IPS-NIHi7 (cell line): ENCODE results near the gene TBC1D13.
"Not testable (repeated sequence)": the region's sequence is repeated elsewhere in the genome, so short reads cannot be mapped to it uniquely, and the experiment has no call there.

ENCODE experiments used
- DNase-seq: peaks from one replicate; pipeline ENCODE4 v3.0.0; 2012; ENCODE audit warnings: mixed read lengths; ENCODE audit errors: extremely low spot score

The TBC1D13 gene

GRCh38 chr9:128821584-128822406 is 34.7 kb downstream of the TBC1D13 start:
- DNase-seq = no peak

GRCh38 chr9:128822407-128823042 is 35.5 kb downstream of the TBC1D13 start:
- DNase-seq = no peak

GRCh38 chr9:128823362-128823902 is 36.4 kb downstream of the TBC1D13 start:
- no peak for DNase-seq

- DNase-seq = no peak
These were observed 36.9 kb downstream of the TBC1D13 start for GRCh38 chr9:128823903-128824406.

- DNase-seq = no peak
These were observed 37.9 kb downstream of the TBC1D13 start for GRCh38 chr9:128824911-128825310.

GRCh38 chr9:128825923-128826700 is 39.1 kb downstream of the TBC1D13 start:
- no peak for DNase-seq

GRCh38 chr9:128828267-128828666 is 41.2 kb downstream of the TBC1D13 start:
- DNase-seq = no peak

GRCh38 chr9:128828719-128829452 is 41.8 kb downstream of the TBC1D13 start:
- no peak for DNase-seq

- peak; percentile 100 for DNase-seq
These were observed 42.6 kb downstream of the TBC1D13 start, which contains the start of gene SPOUT1 for GRCh38 chr9:128829477-128830251. Gene SPOUT1, minus strand, starts transcription at chr9:128829794. Its CDS starts 14 bp downstream, at chr9:128829780.

GRCh38 chr9:128833696-128834095 is 46.6 kb downstream of the TBC1D13 start:
- DNase-seq = no peak

- DNase-seq = no peak
These were observed 48.5 kb downstream of the TBC1D13 start for GRCh38 chr9:128835246-128836210.

- no peak for DNase-seq
These were observed 49.6 kb downstream of the TBC1D13 start for GRCh38 chr9:128836509-128837145.

- no peak for DNase-seq
These were observed 51.3 kb downstream of the TBC1D13 start for GRCh38 chr9:128838338-128838737.

- DNase-seq = no peak
These were observed 53.5 kb downstream of the TBC1D13 start for GRCh38 chr9:128840524-128840923.

- no peak for DNase-seq
These were observed 54.8 kb downstream of the TBC1D13 start for GRCh38 chr9:128841694-128842492.

- DNase-seq = not testable (repeated sequence)
These were observed 56.1 kb downstream of the TBC1D13 start for GRCh38 chr9:128843171-128843570.

- DNase-seq = peak; percentile 71
These were observed 58.3 kb downstream of the TBC1D13 start for GRCh38 chr9:128845186-128845931.
